Right cardiac atrium (tissue), 5 donors: ENCODE measurements around the gene ATXN2. TPM values are rescaled to one million over a fixed set of nuclear protein-coding genes. Genes with fewer than 3 reads are reported as not detected.
"Not testable (repeated sequence)": the region's sequence is repeated elsewhere in the genome, so short reads cannot be mapped to it uniquely, and the experiment has no call there.

Source experiments
- ATAC-seq, 2 donors: fragments of 200-7000 bp; cut with Tn5 transposase; one replicate each; pipeline versions ENCODE4 v1.8.0 to v1.9.1; 2020; ENCODE audit warnings: moderate library complexity in 2 of 2, mild to moderate bottlenecking in 1 of 2
- DNase-seq, 3 donors: peaks; one replicate each; pipeline ENCODE4 v3.0.0-alpha.2; 2020
- H3K27ac ChIP-seq: one replicate; pipeline ENCODE4 v1.5.1; 2013; ENCODE audit warnings: mild to moderate bottlenecking, low read length, control low read depth, moderate library complexity
- H3K27me3 ChIP-seq: one replicate; pipeline ENCODE4 v1.6.1; 2013; ENCODE audit not compliant: control insufficient read depth, insufficient read depth
- H3K4me1 ChIP-seq: one replicate; pipeline ENCODE4 v1.6.1; 2013; ENCODE audit warnings: low read length; ENCODE audit not compliant: control insufficient read depth, insufficient read depth
- H3K4me3 ChIP-seq: one replicate; pipeline ENCODE4 v1.5.1; 2013; ENCODE audit warnings: low read length, control low read depth
- H3K9me3 ChIP-seq: one replicate; pipeline ENCODE4 v1.6.1; 2013; ENCODE audit warnings: low read length; ENCODE audit not compliant: control insufficient read depth
- WGBS: extraction: QIAGEN DNeasy Blood & Tissue Kit; methylation state at CpG from one replicate; pipeline ENCODE4 v1.1.7; 2013; 5-methylcytosine and 5-hydroxymethylcytosine counted together
- intact Hi-C, 4 donors: fragments of 100-400 bp; cut with DNase I; formaldehyde crosslinking; loops; one replicate each; pipeline versions ENCODE4 v1.11.0 to v1.14.0; 2022 to 2023
- polyA plus RNA-seq: library from polyadenylated mRNA; stranded (reverse); fragments of 200-250 nt; gene quantifications from one replicate; pipeline ENCODE4 v1.2.3, GENCODE V29; 2013
- total RNA-seq, 4 donors: library from RNA; stranded (reverse); fragmentation: NEBNext Ultra II Directional; extraction: Animal tissue kit (Norgen Biotek cat#: 25700); gene quantifications; one replicate each; pipeline ENCODE4 v1.2.1, GENCODE V29; 2021
- donor health status: healthy with polysubstance abuse.
- donor health status: DM: no; HTN: yes; CAD: no.
- donor health status: DM: no; HTN: no; CAD: no.
- donor health status: DM: no; HTN: yes; CAD: no; lungs with severe emphysema.
- donor health status: DM: yes; HTN: yes; CAD: no.

Gene ATXN2
- total and polyA plus RNA-seq, 5 donors, result 27.4 to 57.2 (median 56.8) TPM

GRCh38 chr12:111488271-111488670 lies 110.8 kb downstream of the ATXN2 start:
- whole genome bisulfite sequencing, result 47% methylated on average over 4 of the region's 4 CpGs
- intact Hi-C loops, result no loop called here
- no peaks in the 10 kb centered on the region for H3K4me1 ChIP-seq
- ATAC-seq (peak; percentile 50 to 67), DNase-seq (peak; percentile 43 to 68 (median 65))
- no peaks in the 10 kb centered on the region for H3K27me3 ChIP-seq
- H3K4me3 ChIP-seq, result no peak overlapping the region
- no peak overlapping the region for H3K27ac ChIP-seq
- no peaks in the 10 kb centered on the region for H3K9me3 ChIP-seq

- no peak for ATAC-seq
- no peak for DNase-seq
- Histone ChIP-seq H3K9me3 (no peaks in the 10 kb centered on the region), H3K27me3 (no peaks in the 10 kb centered on the region), H3K4me3 (no peak overlapping the region), H3K27ac (no peak overlapping the region), H3K4me1 (no peaks in the 10 kb centered on the region)
- intact Hi-C loops, result no loop called here
- WGBS, result 99% methylated on average over 2 of the region's 2 CpGs
These were observed 116.7 kb downstream of the ATXN2 start for GRCh38 chr12:111482462-111482861.

DNA sequence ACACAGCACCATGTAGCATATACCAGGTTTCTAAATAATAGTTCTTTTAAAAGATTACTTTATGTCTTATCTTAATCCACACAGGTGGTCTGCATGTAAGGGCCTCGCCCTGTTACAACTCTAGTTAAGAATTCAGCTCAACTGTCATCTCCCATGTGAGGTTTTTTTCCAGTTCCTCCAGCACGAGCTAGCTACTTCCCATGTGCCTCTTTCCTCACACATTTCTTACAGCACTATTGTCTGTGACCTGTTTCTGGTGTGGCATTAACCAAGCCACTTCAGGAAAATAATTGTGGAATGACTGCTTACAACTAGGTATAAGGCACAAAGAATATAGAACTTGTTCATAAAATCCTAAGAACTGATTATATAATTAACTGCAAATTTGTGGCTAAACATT lies 127.9 kb downstream of the ATXN2 start:
- Histone ChIP-seq H3K4me3 (no peak overlapping the region), H3K27ac (no peak overlapping the region), H3K4me1 (no peaks in the 10 kb centered on the region), H3K9me3 (no peaks in the 10 kb centered on the region), H3K27me3 (no peaks in the 10 kb centered on the region)
- DNase-seq (no peak), ATAC-seq (no peak)
- 75% methylated on average over 2 of the region's 2 CpGs for WGBS
- intact Hi-C loops, result no loop called here

- H3K27me3 ChIP-seq, result no peaks in the 10 kb centered on the region
- intact Hi-C loops, result no loop called here
- 83% methylated on average over 2 of the region's 2 CpGs for WGBS
These were observed 129.7 kb downstream of the ATXN2 start for GRCh38 chr12:111469401-111469800.

DNA sequence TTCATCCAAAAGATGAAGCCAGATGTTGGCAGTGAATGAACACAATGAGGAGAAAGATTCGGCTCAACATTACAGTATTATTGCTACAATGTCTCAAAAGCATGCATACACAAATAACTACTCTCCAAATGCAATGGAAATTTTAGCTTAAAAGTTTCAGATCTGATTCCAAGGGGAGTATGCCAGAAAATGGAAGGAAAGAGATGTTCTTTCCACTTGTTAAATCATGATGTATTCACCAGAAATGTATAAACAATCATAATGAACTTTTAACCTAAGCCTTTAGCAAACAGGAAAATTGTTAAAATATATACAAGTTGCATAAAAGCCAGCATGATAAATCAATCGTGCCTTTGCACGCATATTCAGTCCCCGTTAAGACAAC lies 131.3 kb downstream of the ATXN2 start:
- intact Hi-C loops, result no loop called here
- no peaks in the 10 kb centered on the region for H3K4me1 ChIP-seq
- no peak overlapping the region for H3K4me3 ChIP-seq
- no peaks in the 10 kb centered on the region for H3K9me3 ChIP-seq
- no peak for DNase-seq
- H3K27me3 ChIP-seq, result no peaks in the 10 kb centered on the region
- no peak overlapping the region for H3K27ac ChIP-seq
- no peak for ATAC-seq
- 80% methylated on average over 4 of the region's 4 CpGs for WGBS

More at GRCh38 chr12:111469401-111469800, 129.7 kb downstream of the ATXN2 start:
- Histone ChIP-seq H3K9me3 (no peaks in the 10 kb centered on the region), H3K4me3 (no peak overlapping the region), H3K4me1 (no peaks in the 10 kb centered on the region), H3K27ac (no peak overlapping the region)
- DNase-seq (no peak), ATAC-seq (no peak)

DNA sequence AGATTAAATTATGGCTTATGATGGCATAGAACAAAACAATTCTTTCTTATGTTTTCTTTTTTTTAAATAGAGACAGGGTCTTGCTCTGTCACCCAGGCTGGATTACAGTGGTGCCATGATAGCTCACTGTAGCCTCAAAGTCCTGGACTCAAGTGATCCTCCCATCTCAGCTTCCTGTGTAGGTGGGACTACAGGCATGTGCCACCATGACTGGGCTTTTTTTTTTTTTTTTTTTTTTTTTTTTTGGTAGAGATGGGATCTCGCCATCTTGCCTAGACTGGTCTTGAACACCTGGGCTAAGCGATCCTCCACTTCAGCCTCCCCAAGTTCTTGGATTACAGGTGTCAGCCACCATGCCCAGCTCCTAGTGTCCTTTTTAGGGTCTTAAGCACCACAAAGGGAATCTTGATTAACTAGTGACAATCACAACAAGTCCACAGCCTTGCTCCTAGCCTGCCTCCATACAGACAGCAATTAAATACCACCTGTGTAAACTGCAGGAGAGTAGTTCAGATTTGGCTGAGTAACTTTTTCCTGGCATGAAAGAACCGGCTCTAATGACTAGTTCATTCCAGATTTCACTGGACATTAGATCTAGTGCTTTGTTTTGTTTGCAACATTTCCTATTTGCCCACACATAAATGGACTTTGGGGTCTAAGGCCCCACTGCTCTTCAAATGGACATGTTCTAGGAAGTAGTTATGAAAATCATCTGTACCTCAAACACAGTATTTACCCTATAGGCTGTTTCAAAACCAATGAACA lies 131.8 kb downstream of the ATXN2 start:
- H3K4me3 ChIP-seq, result no peak overlapping the region
- DNase-seq (no peak), ATAC-seq (peak in 1 of 2 donors; percentile 28)
- no peaks in the 10 kb centered on the region for H3K27me3 ChIP-seq
- 92% methylated on average over 3 of the region's 3 CpGs for WGBS
- intact Hi-C loops, result no loop called here
- no peaks in the 10 kb centered on the region for H3K9me3 ChIP-seq
- H3K27ac ChIP-seq, result no peak overlapping the region
- H3K4me1 ChIP-seq, result no peaks in the 10 kb centered on the region

DNA sequence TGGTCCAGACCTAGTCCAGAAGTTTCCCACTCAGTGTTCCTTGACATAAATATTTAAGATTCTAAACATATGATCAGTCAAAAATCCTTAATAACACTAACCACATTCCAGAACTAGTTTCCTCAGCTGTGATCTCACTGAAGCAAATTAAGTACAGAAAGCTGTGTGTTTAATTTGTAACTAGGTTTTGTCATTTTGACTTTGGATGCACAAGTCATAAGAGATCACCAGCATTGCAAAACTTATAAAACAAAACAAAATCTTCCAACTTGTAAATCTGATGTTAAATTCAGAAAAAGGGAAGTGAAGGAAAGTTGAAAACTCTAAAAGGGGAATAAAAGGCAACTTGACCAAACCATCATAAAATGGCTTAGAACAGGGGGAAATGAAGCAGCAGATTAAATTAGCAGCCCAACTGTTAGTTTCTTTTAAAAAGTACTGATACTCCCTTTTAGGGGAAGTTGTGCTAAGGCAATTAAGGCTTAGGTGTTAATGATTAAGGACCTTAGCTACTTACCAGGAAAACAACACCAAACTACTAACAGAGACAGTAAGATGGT lies 136.8 kb downstream of the ATXN2 start:
- Histone ChIP-seq H3K4me1 (no peaks in the 10 kb centered on the region), H3K4me3 (no peak overlapping the region), H3K27ac (no peak overlapping the region), H3K9me3 (no peaks in the 10 kb centered on the region), H3K27me3 (no peaks in the 10 kb centered on the region)
- ATAC-seq (no peak), DNase-seq (no peak)
- intact Hi-C loops, result no loop called here

DNA sequence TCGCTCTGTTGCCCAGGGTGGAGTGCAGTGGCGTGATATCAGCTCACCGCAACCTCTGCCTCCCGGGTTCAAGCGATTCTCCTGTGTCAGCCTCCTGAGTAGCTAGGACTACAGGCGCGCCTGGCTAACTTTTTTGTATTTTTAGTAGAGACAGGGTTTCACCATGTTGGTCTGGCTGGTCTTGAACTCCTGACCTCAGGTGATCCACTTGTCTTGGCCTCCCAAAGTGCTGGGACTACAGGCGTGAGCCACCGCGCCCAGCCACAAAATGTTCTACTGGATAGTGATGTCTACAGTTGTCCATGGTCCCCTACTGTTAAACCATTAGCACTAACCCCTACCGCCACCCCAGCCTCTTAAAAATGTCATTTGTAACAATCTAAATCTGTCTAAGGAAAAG lies 139.0 kb downstream of the ATXN2 start:
- H3K4me1 ChIP-seq, H3K27me3 ChIP-seq, intact Hi-C loops, H3K4me3 ChIP-seq, H3K9me3 ChIP-seq, H3K27ac ChIP-seq, ATAC-seq, DNase-seq: not testable (repeated sequence)
- WGBS, result 99% methylated on average over 11 of the region's 11 CpGs

- H3K27me3 ChIP-seq, result no peaks in the 10 kb centered on the region
- intact Hi-C loops, result no loop called here
- WGBS, result 91% methylated on average over 6 of the region's 6 CpGs
- H3K4me1 ChIP-seq, result no peaks in the 10 kb centered on the region
- no peak for ATAC-seq
- no peak overlapping the region for H3K27ac ChIP-seq
- no peaks in the 10 kb centered on the region for H3K9me3 ChIP-seq
- DNase-seq, result no peak
- no peak overlapping the region for H3K4me3 ChIP-seq
These were observed 140.5 kb downstream of the ATXN2 start for GRCh38 chr12:111458546-111459172.

- 95% methylated on average over 3 of the region's 3 CpGs for WGBS
- Histone ChIP-seq H3K27me3 (no peaks in the 10 kb centered on the region), H3K27ac (no peak overlapping the region), H3K4me3 (no peak overlapping the region), H3K4me1 (no peaks in the 10 kb centered on the region), H3K9me3 (no peaks in the 10 kb centered on the region)
- DNase-seq (no peak), ATAC-seq (no peak)
- intact Hi-C loops, result no loop called here
These were observed 141.5 kb downstream of the ATXN2 start for GRCh38 chr12:111457577-111457976.

DNA sequence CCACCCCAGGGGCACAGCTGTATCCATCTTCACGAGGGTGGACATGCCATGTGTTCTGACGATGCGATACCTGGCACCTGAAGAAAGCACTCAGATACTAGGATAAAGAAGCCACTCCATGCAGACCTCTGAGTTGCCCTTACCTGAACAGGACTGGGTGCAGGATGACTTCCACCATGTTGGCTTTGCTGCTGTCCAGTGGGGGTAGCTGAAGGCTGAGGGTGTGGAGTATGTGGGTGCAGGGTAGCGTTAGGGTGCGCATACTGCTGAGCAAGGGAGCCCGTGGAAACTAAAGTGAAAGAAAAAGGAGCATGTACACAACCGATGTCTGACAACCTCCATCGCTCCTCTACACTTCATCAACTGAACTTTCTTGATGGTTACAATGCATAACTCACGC lies 142.0 kb downstream of the ATXN2 start:
- WGBS, result 94% methylated on average over 9 of the region's 9 CpGs

More for the DNA sequence above, 142.0 kb downstream of the ATXN2 start:
- no peaks in the 10 kb centered on the region for H3K27me3 ChIP-seq
- no peak overlapping the region for H3K4me3 ChIP-seq
- DNase-seq (no peak), ATAC-seq (no peak)
- no peaks in the 10 kb centered on the region for H3K4me1 ChIP-seq
- no peaks in the 10 kb centered on the region for H3K9me3 ChIP-seq
- no peak overlapping the region for H3K27ac ChIP-seq
- intact Hi-C loops, result no loop called here
